Measurements from ENCODE around the gene SCIMP.

DNA sequence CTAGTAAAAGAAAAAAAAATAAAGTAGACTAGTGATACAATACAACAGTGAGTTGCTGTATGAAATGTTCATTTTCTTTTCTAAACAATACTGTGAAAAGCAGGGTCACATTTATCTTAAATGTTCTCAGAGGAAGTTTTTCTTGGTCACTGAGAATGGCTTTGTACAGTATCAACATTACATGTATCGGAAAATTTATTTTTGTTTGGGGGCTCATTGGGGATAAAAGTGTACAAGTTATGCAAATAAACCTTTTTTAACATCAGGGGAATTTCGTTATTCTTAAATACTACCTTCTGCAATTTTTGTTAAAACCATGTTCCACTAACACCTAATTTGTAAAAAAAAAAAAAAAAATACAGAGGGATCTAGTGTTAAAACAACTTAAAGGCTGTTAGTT lies 34.3 kb downstream of the SCIMP start:
- TF ChIP-seq, protein P1, sequence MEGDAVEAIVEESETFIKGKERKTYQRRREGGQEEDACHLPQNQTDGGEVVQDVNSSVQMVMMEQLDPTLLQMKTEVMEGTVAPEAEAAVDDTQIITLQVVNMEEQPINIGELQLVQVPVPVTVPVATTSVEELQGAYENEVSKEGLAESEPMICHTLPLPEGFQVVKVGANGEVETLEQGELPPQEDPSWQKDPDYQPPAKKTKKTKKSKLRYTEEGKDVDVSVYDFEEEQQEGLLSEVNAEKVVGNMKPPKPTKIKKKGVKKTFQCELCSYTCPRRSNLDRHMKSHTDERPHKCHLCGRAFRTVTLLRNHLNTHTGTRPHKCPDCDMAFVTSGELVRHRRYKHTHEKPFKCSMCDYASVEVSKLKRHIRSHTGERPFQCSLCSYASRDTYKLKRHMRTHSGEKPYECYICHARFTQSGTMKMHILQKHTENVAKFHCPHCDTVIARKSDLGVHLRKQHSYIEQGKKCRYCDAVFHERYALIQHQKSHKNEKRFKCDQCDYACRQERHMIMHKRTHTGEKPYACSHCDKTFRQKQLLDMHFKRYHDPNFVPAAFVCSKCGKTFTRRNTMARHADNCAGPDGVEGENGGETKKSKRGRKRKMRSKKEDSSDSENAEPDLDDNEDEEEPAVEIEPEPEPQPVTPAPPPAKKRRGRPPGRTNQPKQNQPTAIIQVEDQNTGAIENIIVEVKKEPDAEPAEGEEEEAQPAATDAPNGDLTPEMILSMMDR (conservative IDR thresholded peaks at IDR 0.05) = no peak
- no peak for TF ChIP-seq EZH2 (IDR thresholded peaks at IDR 0.05; ENCODE audit: low read depth)
